Left ventricle myocardium inferior (tissue), 1 donor: ENCODE results near the gene KIAA0586. TPM values are rescaled to one million over a fixed set of nuclear protein-coding genes. Genes with fewer than 3 reads are reported as not detected.
"Not testable (repeated sequence)": the region's sequence is repeated elsewhere in the genome, so short reads cannot be mapped to it uniquely, and the experiment has no call there.

Source experiments
- DNase-seq: peaks from one replicate; pipeline ENCODE4 v3.0.0-alpha.2; 2020
- H3K27ac ChIP-seq: fragments of 200-600 bp; replicated peaks from 2 replicates; pipeline ENCODE4 v1.8.0; 2021
- H3K27me3 ChIP-seq: fragments of 200-600 bp; 2 replicates; pipeline ENCODE4 v1.8.0; 2021; ENCODE audit warnings: low read depth
- H3K36me3 ChIP-seq: fragments of 200-600 bp; 2 replicates; pipeline ENCODE4 v1.8.0; 2021
- H3K4me1 ChIP-seq: fragments of 200-600 bp; 2 replicates; pipeline ENCODE4 v1.8.0; 2021
- H3K4me3 ChIP-seq: fragments of 200-600 bp; 2 replicates; pipeline ENCODE4 v1.8.0; 2021; ENCODE audit warnings: mild to moderate bottlenecking, moderate library complexity
- H3K9me3 ChIP-seq: fragments of 200-600 bp; replicated peaks from 2 replicates; pipeline ENCODE4 v1.8.0; 2021
- CTCF ChIP-seq: fragments of 200-600 bp; IDR thresholded peaks from 2 replicates; pipeline ENCODE4 v1.8.0; 2021; ENCODE audit warnings: antibody characterized with exemption, mild to moderate bottlenecking, borderline replicate concordance
- intact Hi-C: fragments of 100-400 bp; cut with micrococcal nuclease; formaldehyde crosslinking; loops from one replicate; pipeline ENCODE4 v1.11.0; 2022
- total RNA-seq: library from RNA; stranded (reverse); fragmentation: NEBNext Ultra II Directional; extraction: Animal tissue kit (Norgen Biotek cat#: 25700); gene quantifications from one replicate; pipeline ENCODE4 v1.2.1, GENCODE V29; 2021
- donor health status: DM: no; HTN: yes; CAD: no; lungs with severe emphysema.

The KIAA0586 gene
- total RNA-seq, 1 donor from 2014 or later, result 13.0 TPM

DNA sequence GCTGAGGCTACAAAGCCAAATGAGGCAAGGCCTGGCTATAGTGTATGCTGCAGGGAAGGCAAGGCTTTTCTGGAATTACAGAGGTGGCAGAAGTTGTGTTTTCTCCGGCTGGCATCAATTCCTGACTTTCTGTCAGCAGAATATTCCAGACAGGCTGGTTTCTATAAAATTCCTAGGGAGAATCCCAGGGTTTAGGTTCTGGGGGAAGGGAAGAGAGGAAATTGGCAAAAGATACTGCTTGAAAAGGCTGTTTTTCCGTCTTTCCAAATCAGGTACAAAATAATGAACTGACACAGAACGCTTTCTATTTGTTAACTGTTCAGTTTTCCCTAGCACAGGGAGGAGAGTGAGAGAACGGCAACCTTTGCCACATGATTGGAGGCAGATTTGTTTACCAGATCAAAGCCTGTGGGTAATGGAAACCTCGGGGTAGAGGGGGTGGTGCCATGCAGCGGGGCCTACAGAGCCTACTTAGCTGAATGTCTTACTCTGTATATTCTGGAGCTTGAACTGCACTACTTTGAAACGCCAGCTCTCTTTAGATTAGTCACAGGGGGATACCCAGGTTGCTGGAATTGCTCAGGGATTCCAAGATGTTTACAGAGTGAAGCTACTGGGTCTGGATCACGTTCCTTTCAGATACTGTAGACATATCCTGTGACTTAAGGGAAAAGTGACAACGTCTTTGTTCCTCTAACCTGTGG lies 144.4 kb downstream of the KIAA0586 start:
- intact Hi-C loops, result no loop called here
- Histone ChIP-seq H3K4me1 (no peaks in the 10 kb centered on the region), H3K27ac (no peak overlapping the region), H3K4me3 (no peak overlapping the region), H3K9me3 (no peaks in the 10 kb centered on the region), H3K36me3 (no peaks in the 10 kb centered on the region), H3K27me3 (no peaks in the 10 kb centered on the region)
- DNase-seq, result no peak
- TF ChIP-seq CTCF, result no peak

DNA sequence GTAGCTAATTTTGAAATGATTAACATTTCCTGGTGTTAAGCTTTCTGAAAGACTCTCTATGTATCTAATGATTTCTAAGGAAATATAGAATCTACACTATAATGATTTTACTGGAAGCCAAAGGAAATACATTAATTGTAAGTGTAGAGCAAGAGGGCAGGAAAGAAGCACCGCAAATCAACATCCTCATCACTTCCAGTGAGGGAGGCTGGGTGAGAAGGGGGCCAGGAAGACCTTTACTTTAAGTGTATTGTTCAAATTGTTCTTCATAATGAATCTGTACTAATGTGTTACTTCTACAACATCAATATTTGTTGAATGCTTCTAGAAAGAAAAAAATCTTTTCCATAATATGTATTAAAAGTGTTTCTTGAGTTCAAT lies 144.9 kb downstream of the KIAA0586 start:
- H3K9me3 ChIP-seq, result no peaks in the 10 kb centered on the region
- TF ChIP-seq CTCF, result no peak
- no peaks in the 10 kb centered on the region for H3K4me1 ChIP-seq
- H3K4me3 ChIP-seq, result no peak overlapping the region
- no peaks in the 10 kb centered on the region for H3K27me3 ChIP-seq
- H3K27ac ChIP-seq, result no peak overlapping the region
- no peaks in the 10 kb centered on the region for H3K36me3 ChIP-seq
- intact Hi-C loops, result no loop called here
- DNase-seq, result no peak

- H3K36me3 ChIP-seq, result no peaks in the 10 kb centered on the region
- no peak for TF ChIP-seq CTCF
- no peaks in the 10 kb centered on the region for H3K4me1 ChIP-seq
- H3K27me3 ChIP-seq, result no peaks in the 10 kb centered on the region
- intact Hi-C loops, result no loop called here
- no peak overlapping the region for H3K27ac ChIP-seq
- DNase-seq, result no peak
- no peaks in the 10 kb centered on the region for H3K9me3 ChIP-seq
- H3K4me3 ChIP-seq, result no peak overlapping the region
Measured at GRCh38 chr14:58572863-58573262, 145.3 kb downstream of the KIAA0586 start.

DNA sequence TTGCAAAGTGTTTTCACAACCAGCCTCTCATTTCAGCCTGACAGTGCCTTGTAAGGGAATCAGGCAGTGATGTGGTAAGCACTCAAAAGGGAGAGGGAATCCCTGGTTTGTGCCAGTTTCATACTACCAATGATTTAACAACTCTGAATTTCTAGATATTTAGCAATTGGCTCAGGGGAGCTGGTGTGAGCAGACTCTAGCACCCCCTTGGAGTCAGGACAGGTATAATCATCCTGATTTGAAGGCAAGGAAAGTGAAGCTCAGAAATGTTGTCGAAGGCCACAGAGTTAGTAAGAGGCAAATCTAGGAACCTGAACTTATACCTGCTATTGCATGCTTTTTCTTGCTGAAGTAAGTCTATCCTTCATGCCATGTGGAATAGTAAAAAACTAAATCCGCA lies 147.1 kb downstream of the KIAA0586 start:
- no peaks in the 10 kb centered on the region for H3K36me3 ChIP-seq
- intact Hi-C loops, result no loop called here
- no peak overlapping the region for H3K27ac ChIP-seq
- H3K9me3 ChIP-seq, result no peaks in the 10 kb centered on the region
- DNase-seq, result no peak
- TF ChIP-seq CTCF, result no peak
- no peaks in the 10 kb centered on the region for H3K27me3 ChIP-seq
- no peak overlapping the region for H3K4me3 ChIP-seq
- no peaks in the 10 kb centered on the region for H3K4me1 ChIP-seq

GRCh38 chr14:58575956-58576355 lies 148.4 kb downstream of the KIAA0586 start:
- Histone ChIP-seq H3K36me3 (no peaks in the 10 kb centered on the region), H3K9me3 (peaks cover 7% of the 10 kb centered on the region), H3K27me3 (no peaks in the 10 kb centered on the region), H3K27ac (no peak overlapping the region), H3K4me1 (no peaks in the 10 kb centered on the region), H3K4me3 (no peak overlapping the region)
- no peak for DNase-seq
- TF ChIP-seq CTCF, result no peak
- intact Hi-C loops, result no loop called here

DNA sequence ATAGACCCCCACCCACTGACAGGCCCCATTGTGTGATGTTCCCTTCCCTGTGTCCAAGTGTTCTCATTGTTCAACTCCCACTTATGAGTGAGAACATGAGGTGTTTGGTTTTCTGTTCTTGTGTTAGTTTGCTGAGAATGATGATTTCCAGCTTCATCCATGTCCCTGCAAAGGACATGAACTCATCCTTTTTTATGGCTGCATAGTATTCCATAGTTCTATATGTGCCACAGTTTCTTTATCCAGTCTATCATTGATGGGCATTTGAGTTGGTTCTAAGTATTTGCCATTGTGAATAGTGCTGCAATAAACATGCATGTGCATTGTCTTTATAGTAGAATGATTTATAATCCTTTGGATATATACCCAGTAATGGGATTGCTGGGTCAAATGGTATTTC lies 152.5 kb downstream of the KIAA0586 start:
- H3K4me3 ChIP-seq, H3K27ac ChIP-seq, H3K27me3 ChIP-seq, H3K36me3 ChIP-seq, intact Hi-C loops, H3K4me1 ChIP-seq, DNase-seq: not testable (repeated sequence)
- H3K9me3 ChIP-seq, result peaks cover 25% of the 10 kb centered on the region

DNA sequence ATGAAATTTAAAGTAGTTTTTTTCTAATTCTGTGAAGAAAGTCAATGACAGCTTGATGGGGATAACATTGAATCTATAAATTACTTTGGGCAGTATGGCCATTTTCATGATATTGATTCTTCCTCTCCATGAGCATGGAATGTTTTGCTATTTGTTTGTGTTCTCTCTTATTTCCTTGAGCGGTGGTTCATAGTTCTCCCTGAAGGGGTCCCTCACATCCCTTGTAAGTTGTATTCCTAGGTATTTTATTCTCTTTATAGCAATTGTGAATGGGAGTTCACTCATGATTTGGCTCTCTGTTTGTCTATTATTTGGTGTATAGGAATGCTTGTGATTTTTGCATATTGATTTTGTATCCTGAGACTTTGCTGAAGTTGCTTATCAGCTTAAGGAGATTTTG lies 153.9 kb downstream of the KIAA0586 start:
- H3K27me3 ChIP-seq, H3K27ac ChIP-seq, H3K4me3 ChIP-seq, H3K36me3 ChIP-seq, H3K4me1 ChIP-seq, DNase-seq, intact Hi-C loops: not testable (repeated sequence)
- H3K9me3 ChIP-seq, result peaks cover 25% of the 10 kb centered on the region
